BJ (cell line): ENCODE data around the gene UBE2K. TPM values are rescaled to one million over a fixed set of nuclear protein-coding genes. Genes with fewer than 3 reads are reported as not detected.
"Not testable (repeated sequence)": the region's sequence is repeated elsewhere in the genome, so short reads cannot be mapped to it uniquely, and the experiment has no call there.

Experiments
- CTCF ChIA-PET: fragments of 350-600 bp; formaldehyde crosslinking; extraction: SDS; loops from one replicate; lab custom pipeline; 2021; ENCODE audit warnings: antibody characterized with exemption, inconsistent platforms; lab: Yijun Ruan, JAX
- POLR2A ChIA-PET: fragments of 300-600 bp; sonication (Branson Sonifier 250); formaldehyde crosslinking; extraction: SDS; loops from one replicate; lab custom pipeline; 2021; ENCODE audit warnings: antibody characterized with exemption; lab: Charles Lee
- DNase-seq: peaks from one replicate; pipeline ENCODE4 v3.0.0-alpha.2; 2011; ENCODE audit warnings: low read depth
- H3K27me3 ChIP-seq: 2 replicates; pipeline ENCODE4 v1.6.0; 2011; ENCODE audit warnings: low read length; ENCODE audit not compliant: control insufficient read depth, insufficient read depth
- H3K36me3 ChIP-seq: 2 replicates; pipeline ENCODE4 v1.5.1; 2011; ENCODE audit warnings: low read length; ENCODE audit not compliant: control insufficient read depth, insufficient read depth
- H3K4me3 ChIP-seq: 2 replicates; pipeline ENCODE4 v1.5.1; 2011; ENCODE audit warnings: low read depth, mild to moderate bottlenecking, control low read depth, low read length
- polyA plus RNA-seq: library from polyadenylated mRNA; depleted of rRNA; stranded (reverse); fragments of >200 nt; gene quantifications from 2 replicates; pipeline ENCODE4 v1.2.3, GENCODE V29; 2011
- TF ChIP-seq, protein P1 (sequence below): IDR thresholded peaks from 2 replicates; pipeline ENCODE4 v1.5.1; 2011; ENCODE audit warnings: low read depth, mild to moderate bottlenecking, control low read depth, inconsistent platforms, low read length, moderate library complexity; ENCODE audit not compliant: insufficient read depth

The UBE2K gene
- polyA plus RNA-seq, 1 experiment = 44.1 TPM

DNA sequence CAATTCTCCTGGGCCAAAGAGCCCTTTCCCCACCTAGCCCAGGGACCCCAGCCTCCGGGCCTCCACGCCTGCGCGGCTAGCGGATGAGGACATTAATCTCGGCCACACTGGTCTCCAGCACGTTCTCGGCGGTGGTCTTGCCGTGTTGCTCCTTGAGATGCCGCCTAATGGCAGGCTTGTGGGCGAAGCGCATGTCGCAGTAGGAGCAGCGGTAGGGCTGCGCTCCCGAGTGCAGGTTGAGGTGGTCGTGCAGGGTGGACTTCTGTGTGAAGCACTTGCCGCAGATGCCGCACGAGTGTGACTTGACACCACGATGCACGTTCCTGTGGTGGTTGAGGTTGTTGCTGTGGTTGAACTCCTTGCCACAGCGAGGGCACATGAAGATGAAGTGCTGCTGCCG, 72.1 kb downstream of the UBE2K start:
- POLR2A ChIA-PET = no interaction called here

DNA sequence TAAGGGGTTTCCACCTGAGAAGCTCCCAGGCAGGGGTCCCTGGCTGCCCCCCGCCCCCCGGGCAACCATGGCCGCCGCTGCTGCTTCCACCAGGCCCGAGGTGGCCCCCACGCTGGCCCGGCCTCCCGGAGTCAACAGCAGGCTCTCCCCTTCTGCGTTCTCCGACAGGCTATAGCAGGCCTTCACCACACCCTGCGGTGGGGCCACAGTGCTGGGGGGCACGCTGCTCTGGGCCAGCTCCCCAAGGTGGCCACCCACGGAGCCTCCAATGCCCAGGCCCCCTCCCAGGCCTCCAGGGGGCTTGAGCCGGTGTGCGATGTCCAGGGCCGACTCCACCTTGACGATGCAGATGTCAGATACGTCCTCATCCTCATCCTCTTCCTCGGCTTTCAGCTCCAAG, 72.5 kb downstream of the UBE2K start:
- TF ChIP-seq, protein P1, sequence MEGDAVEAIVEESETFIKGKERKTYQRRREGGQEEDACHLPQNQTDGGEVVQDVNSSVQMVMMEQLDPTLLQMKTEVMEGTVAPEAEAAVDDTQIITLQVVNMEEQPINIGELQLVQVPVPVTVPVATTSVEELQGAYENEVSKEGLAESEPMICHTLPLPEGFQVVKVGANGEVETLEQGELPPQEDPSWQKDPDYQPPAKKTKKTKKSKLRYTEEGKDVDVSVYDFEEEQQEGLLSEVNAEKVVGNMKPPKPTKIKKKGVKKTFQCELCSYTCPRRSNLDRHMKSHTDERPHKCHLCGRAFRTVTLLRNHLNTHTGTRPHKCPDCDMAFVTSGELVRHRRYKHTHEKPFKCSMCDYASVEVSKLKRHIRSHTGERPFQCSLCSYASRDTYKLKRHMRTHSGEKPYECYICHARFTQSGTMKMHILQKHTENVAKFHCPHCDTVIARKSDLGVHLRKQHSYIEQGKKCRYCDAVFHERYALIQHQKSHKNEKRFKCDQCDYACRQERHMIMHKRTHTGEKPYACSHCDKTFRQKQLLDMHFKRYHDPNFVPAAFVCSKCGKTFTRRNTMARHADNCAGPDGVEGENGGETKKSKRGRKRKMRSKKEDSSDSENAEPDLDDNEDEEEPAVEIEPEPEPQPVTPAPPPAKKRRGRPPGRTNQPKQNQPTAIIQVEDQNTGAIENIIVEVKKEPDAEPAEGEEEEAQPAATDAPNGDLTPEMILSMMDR = no peak
- Histone ChIP-seq H3K36me3 (peaks cover 13% of the 10 kb centered on the region), H3K4me3 (no peak overlapping the region), H3K27me3 (no peaks in the 10 kb centered on the region)
- ChIA-PET POLR2A (no interaction called here), CTCF (no interaction called here)
- no peak for DNase-seq

More for the DNA sequence above, 72.1 kb downstream of the UBE2K start:
- H3K4me3 ChIP-seq = no peak overlapping the region
- CTCF ChIA-PET = no interaction called here
- H3K27me3 ChIP-seq = no peaks in the 10 kb centered on the region
- TF ChIP-seq, protein P1 = no peak
- peaks cover 13% of the 10 kb centered on the region for H3K36me3 ChIP-seq
- DNase-seq = no peak

DNA sequence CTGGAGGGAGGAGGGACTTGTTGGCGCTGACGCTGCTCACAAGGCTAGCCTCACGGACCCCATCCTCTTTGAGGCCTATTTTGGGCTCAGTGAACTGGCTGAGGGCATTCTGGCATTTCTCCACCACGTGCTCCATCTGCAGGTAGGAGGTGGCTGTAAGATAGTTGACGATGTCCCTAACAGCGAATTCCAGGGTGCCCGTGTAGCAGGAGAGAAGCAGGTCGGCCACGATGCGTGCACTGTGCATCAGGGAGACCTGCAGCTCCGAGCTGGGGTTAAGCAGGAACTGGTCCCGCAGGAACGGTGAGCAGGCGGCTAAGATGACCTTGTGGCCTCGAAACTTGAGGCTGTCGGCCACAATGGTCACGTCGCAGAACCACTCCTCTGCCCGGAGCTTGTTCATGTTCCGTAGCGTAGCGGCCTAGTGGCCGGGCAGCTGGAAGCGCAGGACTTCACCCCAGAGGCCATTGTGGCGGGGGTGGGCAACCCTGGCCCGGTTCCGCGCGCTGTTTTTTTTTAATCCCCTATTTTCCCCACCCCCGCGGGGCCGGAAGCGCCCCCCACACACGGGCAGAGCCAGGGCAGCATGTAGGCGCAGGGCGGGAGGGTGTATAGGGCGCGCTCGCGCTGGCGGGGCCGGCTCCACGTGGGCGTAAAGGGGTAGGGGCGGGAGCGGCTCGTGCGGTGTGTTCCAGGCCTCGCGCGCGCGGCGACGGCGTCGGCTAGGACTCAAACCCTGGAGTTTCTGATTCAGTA, 73.2 kb downstream of the UBE2K start:
- DNase-seq = no peak
- ChIA-PET POLR2A (no interaction called here), CTCF (interaction anchor here (1.0 kb wide), 1 partner anchor 55 kb away, joined by 4 read pairs; no protein-coding TSS in a partner anchor)
- TF ChIP-seq, protein P1 = no peak
- H3K27me3 ChIP-seq = no peaks in the 10 kb centered on the region
- H3K4me3 ChIP-seq = no peak overlapping the region
- H3K36me3 ChIP-seq = peaks cover 14% of the 10 kb centered on the region

DNA sequence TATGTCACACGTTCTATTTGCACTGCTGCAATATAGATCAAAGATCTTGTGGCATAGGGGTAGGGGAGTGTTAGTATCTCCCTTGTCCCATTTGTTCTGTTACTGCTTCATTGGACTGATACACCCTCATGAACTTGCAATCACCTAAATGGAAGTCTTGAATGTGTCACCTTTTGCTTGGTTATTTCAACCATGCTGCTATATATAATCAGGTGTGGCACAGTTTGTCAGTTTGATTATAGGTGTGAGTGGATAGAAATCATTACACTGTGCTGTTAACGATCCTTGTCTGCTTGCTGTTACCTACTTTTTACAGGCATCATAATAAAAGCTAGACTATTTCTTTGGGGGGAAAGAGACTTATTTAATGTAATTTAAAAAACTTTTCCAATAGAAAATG, 84.1 kb downstream of the UBE2K start:
- DNase-seq, H3K4me3 ChIP-seq, H3K27me3 ChIP-seq, POLR2A ChIA-PET, H3K36me3 ChIP-seq: not testable (repeated sequence)
- CTCF ChIA-PET = interaction anchor here (2.0 kb wide), 1 partner anchor 13 kb away, joined by 4 read pairs; no protein-coding TSS in a partner anchor

DNA sequence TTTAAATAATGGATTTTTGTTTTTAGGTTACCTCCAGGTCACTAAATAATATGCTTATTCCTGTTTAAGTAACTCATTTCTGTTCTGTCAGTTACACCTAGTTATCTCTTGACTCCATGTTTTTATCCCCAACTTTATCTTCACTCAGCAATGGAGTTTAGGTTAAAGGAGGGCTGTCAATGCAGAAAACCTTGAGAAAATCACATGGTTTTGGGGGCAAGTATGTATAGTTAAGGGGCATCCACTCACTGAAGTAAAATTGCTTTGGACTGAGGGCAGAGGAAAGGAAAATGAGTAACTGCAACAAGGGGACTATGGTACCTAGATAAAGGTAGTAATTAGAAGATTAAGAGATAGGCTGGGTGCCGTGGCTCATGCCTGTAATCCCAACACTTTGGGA, 87.1 kb downstream of the UBE2K start:
- Histone ChIP-seq H3K27me3 (no peaks in the 10 kb centered on the region), H3K4me3 (no peak overlapping the region), H3K36me3 (no peaks in the 10 kb centered on the region)
- ChIA-PET CTCF (no interaction called here), POLR2A (no interaction called here)
- TF ChIP-seq, protein P1 = no peak
- DNase-seq = no peak
